GM12892 (cell line): ENCODE results near the gene ASIC2.

Experiments
- POLR2A ChIP-seq: IDR thresholded peaks from 2 replicates; pipeline ENCODE4 v1.6.1; 2011; ENCODE audit warnings: low read depth, low read length, control low read depth
- TAF1 ChIP-seq: IDR thresholded peaks from 2 replicates; pipeline ENCODE4 v1.6.1; 2011; ENCODE audit warnings: low read depth, mild to moderate bottlenecking, control low read depth, low read length, borderline replicate concordance

DNA sequence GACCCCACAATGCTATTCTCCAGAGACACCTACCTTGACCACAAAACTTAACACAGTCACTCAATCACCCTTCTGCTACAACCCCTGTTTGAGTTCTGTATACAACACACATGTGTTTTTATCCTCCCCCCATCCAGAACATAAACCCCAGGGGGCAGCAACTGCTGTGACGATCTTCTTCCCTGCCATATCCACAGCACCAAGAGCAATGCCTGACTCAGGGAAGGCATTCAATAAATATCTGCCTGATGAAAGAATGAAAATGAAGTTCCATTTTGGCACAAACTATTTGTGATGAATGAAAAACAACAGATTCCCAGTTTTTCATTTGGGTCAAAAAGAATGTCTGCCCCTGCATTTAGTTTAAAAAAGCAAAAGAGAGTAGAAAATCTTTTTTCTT lies 27.0 kb downstream of the ASIC2 start:
- no peak for TF ChIP-seq POLR2A
- no peak for TF ChIP-seq TAF1
